Fibroblast of skin of abdomen (primary cell): ENCODE measurements around the gene PCSK1N.
A peak's percentile ranks its signal among the peaks of the same experiment; 100 is the strongest.
"Not testable (repeated sequence)": the region's sequence is repeated elsewhere in the genome, so short reads cannot be mapped to it uniquely, and the experiment has no call there.

Source experiments
- DNase-seq: peaks from one replicate; pipeline ENCODE4 v3.0.0-alpha.2; 2013

PCSK1N gene

DNA sequence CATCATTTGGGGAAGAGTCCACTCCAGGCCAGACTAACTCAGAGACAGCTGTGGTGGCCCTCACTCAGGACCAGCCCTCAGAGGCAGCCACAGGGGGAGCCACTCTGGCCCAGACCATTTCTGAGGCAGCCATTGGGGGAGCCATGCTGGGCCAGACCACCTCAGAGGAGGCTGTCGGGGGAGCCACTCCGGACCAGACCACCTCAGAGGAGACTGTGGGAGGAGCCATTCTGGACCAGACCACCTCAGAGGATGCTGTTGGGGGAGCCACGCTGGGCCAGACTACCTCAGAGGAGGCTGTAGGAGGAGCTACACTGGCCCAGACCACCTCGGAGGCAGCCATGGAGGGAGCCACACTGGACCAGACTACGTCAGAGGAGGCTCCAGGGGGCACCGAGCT lies 12.4 kb downstream of the PCSK1N start:
- DNase-seq: no peak

DNA sequence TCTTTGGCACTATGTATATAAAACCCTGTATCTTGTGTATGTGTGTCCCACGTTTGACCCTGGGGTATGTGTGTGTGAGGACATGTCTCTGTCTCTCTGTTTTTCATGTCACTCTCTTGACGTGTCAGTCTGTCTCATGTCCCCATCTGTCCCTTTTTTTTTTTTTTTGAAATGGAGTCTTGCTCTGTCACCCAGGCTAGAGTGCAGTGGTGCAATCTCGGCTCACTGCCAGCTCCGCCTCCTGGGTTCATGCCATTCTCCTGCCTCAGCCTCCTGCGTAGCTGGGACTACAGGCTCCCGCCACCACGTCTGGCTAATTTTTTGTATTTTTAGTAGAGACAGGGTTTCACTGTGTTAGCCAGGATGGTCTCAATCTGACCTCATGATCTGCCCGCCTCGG lies 16.0 kb downstream of the PCSK1N start:
- not testable (repeated sequence) for DNase-seq

DNA sequence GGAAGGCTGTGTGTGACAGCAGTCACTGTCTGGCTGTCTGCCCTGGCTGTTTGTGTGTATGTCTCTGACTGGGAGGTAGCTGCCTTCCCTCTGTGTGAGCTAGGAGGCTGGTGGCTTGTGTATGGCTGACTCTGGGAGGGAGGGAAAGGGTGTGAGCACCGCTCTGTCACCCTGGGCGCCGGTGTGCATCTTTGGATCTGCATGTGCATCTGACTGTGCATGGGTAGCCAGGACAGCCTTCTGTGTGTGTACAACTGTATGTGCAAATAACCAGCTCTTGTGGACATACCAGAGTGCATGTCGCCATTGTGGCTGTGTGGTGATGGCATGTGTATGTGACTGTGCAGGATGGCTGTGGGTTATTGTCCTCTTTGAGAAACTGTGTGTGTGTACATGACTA lies 16.5 kb downstream of the PCSK1N start:
- DNase-seq: no peak

DNA sequence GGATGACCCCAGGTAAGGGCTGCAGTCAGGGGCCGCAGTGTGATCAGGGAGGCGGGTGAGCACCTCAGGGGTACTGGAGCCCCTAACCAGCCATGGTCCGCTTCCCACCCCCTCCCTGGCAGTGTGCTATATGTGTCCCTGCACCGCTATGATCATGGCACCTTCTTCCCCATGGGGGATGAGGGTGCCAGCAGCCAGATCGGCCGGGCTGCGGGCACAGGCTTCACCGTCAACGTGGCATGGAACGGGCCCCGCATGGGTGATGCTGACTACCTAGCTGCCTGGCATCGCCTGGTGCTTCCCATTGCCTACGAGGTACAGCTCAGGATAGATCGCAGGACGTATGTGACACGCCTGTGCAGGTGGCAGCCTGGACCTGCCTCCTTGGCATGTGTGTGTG lies 17.3 kb downstream of the PCSK1N start:
- DNase-seq: no peak

DNA sequence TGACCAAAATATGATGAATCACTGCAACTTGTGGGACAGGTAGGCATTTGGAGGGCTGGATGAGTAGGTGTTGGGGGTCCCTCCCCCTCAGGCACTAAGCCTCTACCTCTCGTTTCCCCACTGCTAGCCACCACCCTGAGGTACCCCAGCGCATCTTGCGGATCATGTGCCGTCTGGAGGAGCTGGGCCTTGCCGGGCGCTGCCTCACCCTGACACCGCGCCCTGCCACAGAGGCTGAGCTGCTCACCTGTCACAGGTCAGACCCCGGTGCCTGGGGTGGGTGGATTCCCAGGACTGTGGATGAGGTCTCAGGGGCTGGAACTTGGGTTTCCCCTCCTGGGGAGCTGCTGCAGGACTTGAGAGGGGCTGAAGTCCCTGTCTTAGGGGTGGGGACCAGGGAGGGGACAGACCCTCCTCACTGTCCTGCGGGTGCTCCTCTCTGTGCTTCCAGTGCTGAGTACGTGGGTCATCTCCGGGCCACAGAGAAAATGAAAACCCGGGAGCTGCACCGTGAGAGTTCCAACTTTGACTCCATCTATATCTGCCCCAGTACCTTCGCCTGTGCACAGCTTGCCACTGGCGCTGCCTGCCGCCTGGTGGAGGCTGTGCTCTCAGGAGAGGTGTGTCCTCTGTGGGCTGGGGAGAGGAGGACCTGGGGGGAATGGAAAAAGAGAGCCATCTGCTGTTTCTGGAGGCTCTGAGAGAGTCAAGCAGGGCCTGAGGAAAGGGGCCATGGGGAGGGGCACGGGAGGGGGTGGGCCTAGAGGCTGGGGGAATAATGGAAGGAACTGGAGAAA lies 19.2 kb downstream of the PCSK1N start:
- no peak for DNase-seq

DNA sequence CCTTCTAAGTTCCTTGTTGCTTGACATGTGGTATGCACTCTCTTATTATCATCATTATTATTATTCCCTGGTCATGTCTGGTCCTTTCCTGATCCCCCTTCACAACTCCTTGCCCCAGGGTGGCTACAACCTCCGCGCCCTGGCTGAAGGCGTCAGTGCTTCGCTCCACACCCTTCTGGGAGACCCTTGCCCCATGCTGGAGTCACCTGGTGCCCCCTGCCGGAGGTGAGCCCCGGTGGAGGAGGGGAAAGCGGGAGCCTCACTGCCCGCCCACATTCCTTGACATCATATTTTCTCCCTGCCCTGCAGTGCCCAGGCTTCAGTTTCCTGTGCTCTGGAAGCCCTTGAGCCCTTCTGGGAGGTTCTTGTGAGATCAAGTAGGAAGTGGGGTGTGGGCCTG lies 20.1 kb downstream of the PCSK1N start:
- no peak for DNase-seq

DNA sequence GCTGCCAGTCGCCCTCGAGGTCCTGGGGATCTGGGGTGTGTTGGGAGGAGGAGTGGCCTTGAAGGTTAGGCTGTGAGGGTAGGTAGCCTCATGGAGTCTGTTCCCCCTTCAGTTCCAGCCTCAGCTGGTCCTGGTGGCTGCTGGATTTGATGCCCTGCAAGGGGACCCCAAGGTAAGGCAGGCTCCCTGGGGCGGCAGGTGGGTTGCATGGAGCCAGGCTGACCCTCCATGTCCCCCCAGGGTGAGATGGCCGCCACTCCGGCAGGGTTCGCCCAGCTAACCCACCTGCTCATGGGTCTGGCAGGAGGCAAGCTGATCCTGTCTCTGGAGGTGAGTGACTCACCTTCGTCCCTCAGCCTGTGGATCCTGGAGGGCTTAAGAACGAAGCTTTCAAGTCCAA lies 20.7 kb downstream of the PCSK1N start:
- no peak for DNase-seq

DNA sequence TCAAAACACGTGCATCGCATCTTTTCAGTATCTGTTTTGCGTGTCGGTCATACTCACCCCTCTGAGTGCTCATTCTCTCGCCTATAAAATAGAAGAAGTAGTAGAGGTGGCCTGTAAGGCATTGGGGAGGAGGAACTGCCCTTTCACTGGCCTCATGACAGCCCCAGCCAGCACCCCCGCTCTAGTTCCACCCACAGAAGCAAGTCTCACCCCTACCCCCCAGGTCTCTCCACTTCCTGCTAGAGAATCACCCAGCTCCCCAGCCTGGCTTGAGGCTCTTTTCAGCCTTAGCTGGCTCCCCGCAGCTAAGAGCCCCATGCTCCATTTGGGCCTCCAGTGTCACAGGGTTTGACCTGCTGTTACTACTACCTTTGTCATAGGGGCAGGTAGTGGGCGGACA lies 21.8 kb downstream of the PCSK1N start:
- DNase-seq: no peak

DNA sequence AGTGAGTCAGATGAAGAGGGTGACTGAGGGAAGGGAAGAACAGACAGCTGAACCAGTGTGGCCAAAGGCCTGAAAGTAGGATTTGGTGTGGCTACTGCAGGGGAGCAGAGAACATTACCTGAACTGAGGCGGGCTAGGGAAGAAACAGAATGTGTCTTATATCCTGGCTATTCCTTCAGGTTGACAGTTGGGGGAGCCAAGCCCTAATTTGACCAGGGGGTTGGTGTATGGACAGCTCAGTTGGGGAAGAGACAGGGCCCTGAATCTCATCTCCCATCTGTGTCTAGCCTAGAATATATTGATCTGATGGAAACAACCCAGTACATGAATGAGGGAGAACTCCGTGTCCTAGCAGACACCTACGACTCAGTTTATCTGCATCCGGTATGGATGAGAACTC lies 29.3 kb downstream of the PCSK1N start:
- no peak for DNase-seq

DNA sequence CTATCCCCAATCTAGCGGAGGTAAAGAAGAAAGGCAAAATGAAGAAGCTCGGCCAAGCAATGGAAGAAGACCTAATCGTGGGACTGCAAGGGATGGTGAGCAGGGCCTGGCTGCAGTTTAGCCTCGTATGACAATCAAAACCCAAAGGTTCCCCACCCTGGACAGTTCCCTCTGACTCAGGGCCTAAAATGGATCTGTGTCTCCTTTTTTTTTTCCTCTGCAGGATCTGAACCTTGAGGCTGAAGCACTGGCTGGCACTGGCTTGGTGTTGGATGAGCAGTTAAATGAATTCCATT lies 32.6 kb downstream of the PCSK1N start:
- DNase-seq: no peak

DNA sequence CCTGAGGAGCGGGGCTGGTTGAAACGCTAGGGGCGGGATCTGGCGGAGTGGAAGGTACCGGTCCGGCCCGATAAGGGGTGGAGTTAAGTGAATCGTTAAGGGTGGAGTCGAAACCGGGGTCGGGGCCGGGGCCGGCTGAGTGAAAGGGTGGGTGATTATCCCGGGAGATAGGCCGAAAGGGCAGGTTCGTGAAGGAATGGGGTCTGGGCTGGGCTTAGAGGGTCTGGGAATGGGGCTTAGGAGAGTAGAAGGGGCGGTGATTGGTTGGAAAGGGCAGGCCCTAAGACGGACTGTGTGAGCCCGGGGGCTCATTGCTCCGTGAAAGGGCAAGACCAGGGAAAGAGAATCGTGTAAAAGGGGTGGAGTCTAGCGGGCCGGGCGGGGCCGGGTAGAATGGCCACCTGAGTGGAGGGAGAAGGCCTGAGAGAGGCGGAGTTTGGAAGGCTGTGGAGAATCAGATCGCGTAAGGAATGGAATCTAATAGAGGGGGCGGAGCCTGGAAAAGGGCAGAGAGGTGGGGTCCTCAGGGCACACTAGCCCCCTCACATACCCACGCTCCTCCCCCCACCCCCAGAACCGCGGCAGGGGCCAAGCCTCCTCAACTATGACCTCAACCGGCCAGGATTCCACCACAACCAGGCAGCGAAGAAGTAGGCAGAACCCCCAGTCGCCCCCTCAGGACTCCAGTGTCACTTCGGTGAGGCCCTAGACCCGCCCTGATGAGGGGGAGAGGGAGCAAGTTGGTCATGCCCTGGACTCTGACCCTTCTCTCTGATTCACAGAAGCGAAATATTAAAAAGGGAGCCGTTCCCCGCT lies 33.1 kb downstream of the PCSK1N start:
- DNase-seq: peak; percentile 75

DNA sequence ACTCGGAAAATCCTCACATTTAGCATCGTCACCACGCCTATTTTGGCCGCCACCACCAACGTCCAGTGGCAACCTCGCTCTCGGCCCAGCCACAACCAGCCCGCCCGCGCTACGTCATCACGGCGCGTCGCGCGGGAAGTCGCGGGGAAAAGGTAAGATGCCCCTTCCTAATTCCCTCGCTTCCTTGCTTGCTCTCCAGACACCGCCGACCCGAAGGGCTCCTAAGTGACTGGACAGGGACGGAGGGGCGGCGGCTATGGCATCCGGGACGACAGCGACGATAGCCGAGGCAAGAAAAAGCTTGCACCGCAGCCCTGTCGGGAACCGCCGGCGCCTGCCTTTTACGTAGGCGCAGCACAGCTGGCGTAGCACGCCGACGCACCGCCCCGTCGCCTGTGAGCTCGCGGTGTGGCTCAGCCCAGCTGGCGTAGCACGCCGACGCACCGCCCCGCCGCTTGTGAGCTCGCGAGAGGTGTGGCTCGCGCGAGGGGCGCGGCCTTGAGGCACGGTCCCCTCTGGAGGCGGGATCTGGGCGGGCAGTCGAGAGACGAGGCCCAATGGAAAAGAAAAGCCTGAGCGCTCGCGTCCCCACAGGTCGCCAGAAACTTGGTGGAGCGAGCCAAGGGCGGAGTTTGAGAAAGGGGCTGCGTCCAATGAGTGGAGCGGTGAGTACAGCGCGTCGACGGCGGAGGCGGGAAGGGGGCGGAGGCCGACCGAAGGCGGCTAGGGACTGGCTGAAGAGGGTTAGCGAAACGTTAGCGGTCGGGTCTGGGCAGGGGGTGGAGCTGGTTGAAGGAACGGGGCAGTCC lies 33.9 kb downstream of the PCSK1N start, which contains the start of gene HDAC6:
Gene HDAC6 (plus strand): TSS at position 788 of the 809 bp plus-strand sequence. CDS start 626 bp downstream, outside the sequence.
- DNase-seq: peak; percentile 99

DNA sequence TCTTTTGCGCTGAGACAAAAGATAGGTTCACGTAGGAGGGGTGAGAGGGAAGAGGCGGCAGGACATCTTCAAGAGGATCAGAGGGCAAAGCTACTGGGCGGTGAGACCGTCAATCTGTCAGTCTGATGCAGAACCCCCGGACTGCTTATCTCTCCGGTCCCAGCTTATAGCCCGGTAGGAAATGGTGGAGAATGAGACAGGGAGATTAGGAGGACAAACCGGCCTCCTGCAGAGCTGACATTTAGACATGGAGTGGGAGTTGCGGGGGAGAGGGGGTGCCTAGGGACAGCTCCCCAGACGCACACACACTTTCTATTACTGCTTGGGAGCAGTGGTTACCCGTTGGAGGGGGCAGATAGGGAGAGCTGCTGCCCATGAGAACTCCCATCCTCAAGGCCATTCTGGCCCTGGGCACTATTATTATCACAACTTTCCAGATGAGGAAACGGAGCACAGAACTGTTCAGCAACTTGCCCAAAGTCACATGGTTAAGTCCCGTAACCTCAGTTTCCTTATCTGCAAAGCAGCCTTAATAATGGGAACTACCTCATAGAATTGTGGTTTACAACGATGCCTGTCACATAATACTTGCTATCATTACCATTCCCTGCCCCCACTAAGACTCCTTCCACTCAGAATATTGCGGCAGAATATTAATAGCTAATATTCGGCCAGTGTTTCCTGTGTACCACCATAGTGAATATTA lies 34.7 kb downstream of the PCSK1N start:
- no peak for DNase-seq

DNA sequence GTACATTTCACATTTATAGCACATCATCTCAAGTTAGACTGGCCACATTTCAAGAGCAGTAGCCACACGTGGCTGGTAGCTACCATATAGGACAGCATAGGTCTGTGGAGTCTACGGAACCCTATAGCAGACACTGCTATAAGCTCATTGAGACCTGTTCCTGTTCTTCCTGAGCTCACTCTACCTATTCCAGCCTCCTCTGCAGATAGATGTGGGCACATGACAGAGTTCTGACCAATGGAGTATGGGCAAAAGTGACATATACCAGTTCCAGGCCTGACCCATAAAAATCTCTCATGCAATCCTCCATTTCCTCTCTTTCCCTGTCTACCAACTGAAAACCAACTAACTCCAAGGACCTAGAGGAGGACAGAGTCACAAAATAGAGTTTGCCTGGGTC lies 37.1 kb downstream of the PCSK1N start:
- DNase-seq: no peak

DNA sequence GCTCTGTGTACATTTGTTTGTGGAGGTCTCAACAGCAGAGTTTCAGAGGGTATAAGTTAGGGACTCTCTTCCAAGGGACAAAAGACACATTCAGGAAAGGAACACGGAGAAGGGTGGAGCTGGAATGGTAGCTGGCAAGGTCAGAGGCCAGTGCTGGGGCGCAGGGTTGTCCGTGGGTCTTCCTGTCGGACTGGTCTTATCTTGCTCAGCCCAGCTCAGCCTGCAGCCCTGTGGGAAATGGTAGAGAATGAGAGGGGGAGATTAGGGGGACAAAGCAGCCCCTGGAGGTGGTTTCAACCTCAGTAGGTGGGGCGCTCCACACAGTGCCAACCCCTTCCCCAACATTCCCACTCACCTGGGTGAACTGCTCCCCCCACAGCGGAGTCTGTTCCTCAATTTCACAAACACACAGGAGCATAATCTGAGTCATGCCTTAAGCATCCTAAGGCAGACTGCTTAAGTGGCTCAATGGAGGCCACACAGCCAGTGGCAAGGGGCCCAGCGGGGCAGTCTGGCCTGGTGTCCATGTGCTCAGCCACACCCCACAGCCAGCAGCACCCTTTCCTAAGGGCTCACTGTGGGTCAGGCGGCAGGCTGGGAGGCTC lies 40.4 kb downstream of the PCSK1N start:
- peak; percentile 50 for DNase-seq

DNA sequence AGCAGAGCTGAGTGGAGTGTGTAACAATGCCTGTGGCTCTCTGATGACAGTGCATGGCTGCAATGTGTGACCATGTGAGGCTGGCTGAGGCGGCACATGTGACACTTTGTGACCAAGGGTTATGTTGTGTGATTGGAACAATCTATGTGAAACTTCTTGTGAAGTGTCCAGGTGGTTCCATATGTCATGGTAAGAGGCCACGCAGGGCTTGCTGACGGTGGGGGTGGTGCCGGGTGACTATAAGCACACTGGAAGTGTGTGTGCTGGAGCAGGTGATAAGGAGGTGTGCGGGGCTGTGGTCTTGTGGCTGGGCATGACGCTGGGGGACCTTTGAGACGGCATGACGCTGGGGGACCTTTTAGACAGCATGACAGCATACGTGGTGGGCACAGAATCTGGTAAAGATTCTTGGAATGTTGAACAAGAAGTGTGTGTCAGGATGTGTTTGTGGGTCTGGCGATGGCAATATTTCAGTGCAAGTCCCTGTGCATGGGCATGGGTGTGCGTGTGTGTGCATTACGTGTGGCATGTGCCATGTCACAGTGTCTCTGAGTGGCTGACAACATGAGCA lies 41.0 kb downstream of the PCSK1N start:
- no peak for DNase-seq

DNA sequence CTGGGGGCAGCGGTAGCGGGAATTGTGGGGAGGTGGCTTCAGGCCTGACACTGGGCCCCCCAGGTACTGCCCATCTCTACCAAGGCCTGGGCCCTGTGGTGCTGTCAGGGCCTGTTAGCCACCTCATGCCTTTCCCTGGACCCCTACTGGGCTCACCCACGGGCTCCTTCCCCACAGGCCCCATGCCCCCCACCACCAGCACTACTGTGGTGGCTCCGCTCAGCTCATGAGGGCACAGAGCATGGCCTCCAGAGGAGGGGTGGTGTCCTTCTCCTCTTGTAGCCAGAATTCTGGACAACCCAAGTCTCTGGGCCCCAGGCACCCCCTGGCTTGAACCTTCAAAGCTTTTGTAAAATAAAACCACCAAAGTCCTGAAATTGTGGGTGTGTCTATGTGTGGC lies 41.5 kb downstream of the PCSK1N start:
- no peak for DNase-seq

DNA sequence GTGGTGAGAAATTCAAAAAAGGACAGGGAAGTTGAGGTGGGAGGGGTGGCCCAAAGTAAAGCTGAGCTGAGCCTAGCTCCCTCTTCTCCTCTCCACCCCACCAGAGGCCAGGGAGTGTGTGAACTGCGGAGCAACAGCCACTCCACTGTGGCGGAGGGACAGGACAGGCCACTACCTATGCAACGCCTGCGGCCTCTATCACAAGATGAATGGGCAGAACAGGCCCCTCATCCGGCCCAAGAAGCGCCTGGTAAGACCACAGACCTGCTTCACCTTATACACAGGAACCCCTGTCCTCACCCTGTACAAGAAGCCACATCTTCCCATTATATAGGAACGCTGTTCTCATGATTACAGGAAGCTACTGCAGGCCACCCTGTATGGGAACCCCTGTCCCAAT lies 43.2 kb downstream of the PCSK1N start:
- DNase-seq: no peak

DNA sequence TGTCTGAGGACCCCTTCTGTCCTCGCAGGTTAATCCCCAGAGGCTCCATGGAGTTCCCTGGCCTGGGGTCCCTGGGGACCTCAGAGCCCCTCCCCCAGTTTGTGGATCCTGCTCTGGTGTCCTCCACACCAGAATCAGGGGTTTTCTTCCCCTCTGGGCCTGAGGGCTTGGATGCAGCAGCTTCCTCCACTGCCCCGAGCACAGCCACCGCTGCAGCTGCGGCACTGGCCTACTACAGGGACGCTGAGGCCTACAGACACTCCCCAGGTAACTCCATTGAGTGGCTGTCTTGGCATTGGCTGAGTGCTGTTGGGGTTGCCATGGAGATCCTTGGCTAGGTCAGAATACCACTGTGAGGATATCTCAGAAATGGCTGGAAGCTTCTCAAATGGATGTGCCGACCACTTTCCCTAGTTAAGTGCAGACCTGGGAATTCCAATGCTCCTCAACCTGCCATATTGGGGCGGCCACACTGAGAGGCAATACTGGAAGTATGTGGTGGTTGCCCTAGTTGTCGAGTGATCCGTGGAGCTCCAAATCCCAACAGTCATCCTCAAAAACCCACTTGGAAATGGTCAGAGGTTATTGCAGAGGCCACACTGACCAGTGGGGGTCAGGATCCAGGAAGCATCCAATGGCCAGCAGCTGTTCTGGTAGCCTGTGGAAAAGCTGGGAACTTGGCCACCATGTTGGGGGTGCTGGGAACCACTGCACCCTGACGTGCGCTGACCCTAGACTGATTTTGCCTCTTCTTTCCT lies 44.2 kb downstream of the PCSK1N start:
- no peak for DNase-seq

DNA sequence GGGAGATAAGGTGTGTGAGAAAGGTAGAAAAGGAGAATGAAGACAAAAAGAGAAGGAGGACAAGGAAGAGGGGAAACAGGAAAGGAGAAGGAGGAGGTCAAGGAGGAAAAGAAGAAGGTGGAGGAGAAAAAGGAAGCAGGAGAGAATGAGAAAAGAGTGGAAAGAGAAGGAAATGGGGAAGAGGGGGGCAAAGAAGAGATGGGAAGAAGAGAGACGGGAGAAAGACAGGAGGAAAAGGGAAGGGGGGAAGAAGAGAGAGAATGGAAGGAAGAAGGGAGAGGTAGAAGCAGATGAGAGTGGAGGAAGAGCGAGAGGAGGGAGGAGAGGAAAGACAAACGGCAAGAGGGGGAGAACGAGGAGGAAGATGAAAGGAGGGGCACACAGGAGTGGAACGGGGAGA lies 44.9 kb downstream of the PCSK1N start:
- DNase-seq: no peak
